Measurements from ENCODE around the gene SHE. TPM values are rescaled to one million over a fixed set of nuclear protein-coding genes. Genes with fewer than 3 reads are reported as not detected.
A peak's percentile ranks its signal among the peaks of the same experiment; 100 is the strongest.

Gene SHE
- total RNA-seq, 1 donor from 2014 or later, result 0.20 TPM

DNA sequence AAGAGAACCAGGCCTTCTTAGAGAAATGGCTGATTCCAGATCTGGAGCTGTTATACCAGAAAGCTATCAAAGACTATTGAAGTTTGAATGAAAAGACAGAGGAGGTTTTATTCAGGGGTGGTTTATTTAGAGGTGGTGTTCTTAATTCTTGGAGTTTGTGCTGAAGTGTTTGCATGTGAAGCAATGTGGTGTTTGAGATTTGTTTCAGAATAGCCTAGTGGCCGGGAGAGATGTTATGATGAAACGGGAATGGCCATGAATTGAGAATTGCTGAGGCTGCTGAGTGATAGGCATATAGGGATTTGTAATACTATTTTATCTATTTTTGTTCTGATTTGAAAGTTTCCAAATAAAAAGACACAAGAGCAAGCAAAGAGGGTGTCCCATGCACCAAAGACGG lies 10.5 kb upstream of the SHE start:
- TF ChIP-seq, protein P1, sequence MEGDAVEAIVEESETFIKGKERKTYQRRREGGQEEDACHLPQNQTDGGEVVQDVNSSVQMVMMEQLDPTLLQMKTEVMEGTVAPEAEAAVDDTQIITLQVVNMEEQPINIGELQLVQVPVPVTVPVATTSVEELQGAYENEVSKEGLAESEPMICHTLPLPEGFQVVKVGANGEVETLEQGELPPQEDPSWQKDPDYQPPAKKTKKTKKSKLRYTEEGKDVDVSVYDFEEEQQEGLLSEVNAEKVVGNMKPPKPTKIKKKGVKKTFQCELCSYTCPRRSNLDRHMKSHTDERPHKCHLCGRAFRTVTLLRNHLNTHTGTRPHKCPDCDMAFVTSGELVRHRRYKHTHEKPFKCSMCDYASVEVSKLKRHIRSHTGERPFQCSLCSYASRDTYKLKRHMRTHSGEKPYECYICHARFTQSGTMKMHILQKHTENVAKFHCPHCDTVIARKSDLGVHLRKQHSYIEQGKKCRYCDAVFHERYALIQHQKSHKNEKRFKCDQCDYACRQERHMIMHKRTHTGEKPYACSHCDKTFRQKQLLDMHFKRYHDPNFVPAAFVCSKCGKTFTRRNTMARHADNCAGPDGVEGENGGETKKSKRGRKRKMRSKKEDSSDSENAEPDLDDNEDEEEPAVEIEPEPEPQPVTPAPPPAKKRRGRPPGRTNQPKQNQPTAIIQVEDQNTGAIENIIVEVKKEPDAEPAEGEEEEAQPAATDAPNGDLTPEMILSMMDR (IDR thresholded peaks at IDR 0.05), result no peak
- Mint-ChIP-seq H3K4me3 (ENCODE audit: unreplicated experiment) (no peak overlapping the region), H3K9me3 (ENCODE audit: low read depth) (no peaks in the 10 kb centered on the region), H3K36me3 (ENCODE audit: low read depth) (peaks cover 2% of the 10 kb centered on the region), H3K4me1 (ENCODE audit: low read depth) (no peaks in the 10 kb centered on the region), H3K27me3 (ENCODE audit: low read depth) (peaks cover 62% of the 10 kb centered on the region), H3K27ac (ENCODE audit: unreplicated experiment) (no peak overlapping the region)
- DNase-seq (ENCODE audit: low spot score), result no peak

DNA sequence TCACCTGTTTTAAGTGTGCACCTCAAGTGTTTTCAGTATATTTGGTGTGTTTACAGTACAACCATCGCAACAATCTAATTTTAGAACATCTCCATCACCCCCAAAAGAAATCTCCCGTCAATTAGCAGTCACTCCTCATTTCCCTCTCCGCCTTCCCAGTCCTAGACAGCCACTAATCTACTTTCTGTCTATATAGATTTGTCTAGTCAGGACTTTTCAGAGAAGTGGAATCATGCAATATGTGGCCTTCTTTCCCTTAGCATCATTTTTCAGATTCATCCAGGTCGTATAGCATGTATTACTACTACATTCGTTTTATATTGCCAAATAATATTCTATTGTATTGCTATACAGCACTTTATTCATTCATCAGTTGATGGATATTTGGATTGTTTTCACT lies 1.7 kb upstream of the SHE start:
- TF ChIP-seq, protein P1 (IDR thresholded peaks at IDR 0.05), result no peak
- no peak overlapping the region for H3K27ac Mint-ChIP-seq (ENCODE audit: unreplicated experiment)
- peaks cover 2% of the 10 kb centered on the region for H3K36me3 Mint-ChIP-seq (ENCODE audit: low read depth)
- no peak for DNase-seq (ENCODE audit: low spot score)
- H3K4me1 Mint-ChIP-seq (ENCODE audit: low read depth), result peaks cover 4% of the 10 kb centered on the region
- H3K4me3 Mint-ChIP-seq (ENCODE audit: unreplicated experiment), result no peak overlapping the region
- peaks cover 4% of the 10 kb centered on the region for H3K9me3 Mint-ChIP-seq (ENCODE audit: low read depth)
- peaks cover 75% of the 10 kb centered on the region for H3K27me3 Mint-ChIP-seq (ENCODE audit: low read depth)

DNA sequence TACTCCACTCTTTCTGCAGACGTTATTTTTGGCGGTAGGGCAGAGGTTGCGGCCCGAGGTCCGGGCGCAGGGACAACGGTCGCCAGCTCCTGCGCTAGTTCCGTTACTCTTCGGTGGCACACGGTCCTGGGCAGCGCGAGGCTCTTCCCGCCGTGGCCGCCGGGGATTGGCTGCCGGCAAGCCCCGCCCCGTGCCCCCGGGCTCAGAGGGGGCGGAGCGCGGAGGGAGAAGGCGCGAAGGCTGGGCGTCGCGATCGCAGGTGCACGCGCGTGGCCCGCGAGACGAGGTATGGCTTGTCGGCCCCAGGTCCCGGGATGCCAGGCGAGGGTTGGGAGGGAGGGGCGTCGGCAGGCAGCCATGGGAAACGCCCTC lies 518 bp upstream of the SHE start:
- H3K4me3 Mint-ChIP-seq (ENCODE audit: unreplicated experiment), result no peak overlapping the region
- peaks cover 4% of the 10 kb centered on the region for H3K4me1 Mint-ChIP-seq (ENCODE audit: low read depth)
- H3K27me3 Mint-ChIP-seq (ENCODE audit: low read depth), result peaks cover 68% of the 10 kb centered on the region
- H3K27ac Mint-ChIP-seq (ENCODE audit: unreplicated experiment), result no peak overlapping the region
- H3K36me3 Mint-ChIP-seq (ENCODE audit: low read depth), result peaks cover 2% of the 10 kb centered on the region
- peaks cover 4% of the 10 kb centered on the region for H3K9me3 Mint-ChIP-seq (ENCODE audit: low read depth)
- DNase-seq (ENCODE audit: low spot score), result no peak
- TF ChIP-seq, protein P1 (IDR thresholded peaks at IDR 0.05), result no peak

DNA sequence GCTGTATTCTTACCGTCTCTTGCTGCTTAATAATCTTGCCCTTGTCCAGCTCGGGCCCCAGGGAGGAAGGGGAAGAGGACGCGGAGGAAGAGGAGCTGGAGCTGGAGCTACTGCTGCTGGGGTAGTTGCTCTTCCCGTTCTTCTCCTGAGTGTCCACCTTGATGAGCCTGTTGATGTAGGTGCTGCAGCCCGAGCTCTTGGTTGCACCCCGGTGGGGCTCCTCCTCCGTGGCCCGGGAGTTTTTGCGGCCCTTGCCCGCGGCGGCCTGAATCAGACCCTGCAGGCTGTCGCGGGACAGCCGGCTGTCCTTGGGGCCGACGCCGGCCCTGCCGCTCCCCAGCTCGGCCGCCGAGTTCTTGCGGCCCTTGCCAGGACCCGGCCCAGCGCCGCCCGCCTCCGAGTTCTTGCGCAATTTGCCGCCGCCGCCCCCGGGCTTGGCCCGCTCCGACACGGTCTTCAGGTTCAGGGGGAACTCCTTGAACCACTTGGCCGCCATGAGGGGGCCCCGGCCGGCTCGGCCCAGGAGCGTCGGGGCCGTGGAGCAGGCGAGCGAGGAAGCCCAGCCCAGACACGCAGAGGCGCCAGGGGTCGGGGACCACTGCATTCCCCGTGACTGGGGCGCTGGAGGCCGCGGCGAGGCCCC lies 668 bp downstream of the SHE start:
- Mint-ChIP-seq H3K27ac (ENCODE audit: unreplicated experiment) (no peak overlapping the region), H3K9me3 (ENCODE audit: low read depth) (peaks cover 4% of the 10 kb centered on the region), H3K27me3 (ENCODE audit: low read depth) (peaks cover 61% of the 10 kb centered on the region), H3K4me1 (ENCODE audit: low read depth) (peaks cover 4% of the 10 kb centered on the region), H3K4me3 (ENCODE audit: unreplicated experiment) (peak overlapping the region; percentile 52), H3K36me3 (ENCODE audit: low read depth) (peaks cover 2% of the 10 kb centered on the region)
- TF ChIP-seq, protein P1 (IDR thresholded peaks at IDR 0.05), result no peak
- no peak for DNase-seq (ENCODE audit: low spot score)

DNA sequence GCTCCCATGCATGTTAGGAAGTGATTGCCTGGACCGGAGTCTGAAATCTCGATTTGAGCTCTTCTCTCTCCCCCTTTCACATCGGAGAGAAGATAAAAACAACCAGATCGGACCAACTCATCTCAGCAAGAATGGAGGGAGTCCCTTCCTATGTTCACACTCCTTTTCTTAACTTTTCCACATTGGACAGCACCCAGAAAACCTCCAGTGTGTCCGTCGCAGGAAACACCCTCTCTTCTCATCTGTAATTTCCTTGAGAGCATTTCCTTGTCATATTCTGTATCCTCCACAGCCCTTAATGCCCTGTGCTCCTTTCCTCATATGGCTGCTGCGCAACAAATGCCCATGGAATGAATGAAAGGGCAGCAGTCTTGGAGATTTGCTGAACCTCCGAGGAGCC lies 1.7 kb downstream of the SHE start:
- Mint-ChIP-seq H3K4me1 (ENCODE audit: low read depth) (peaks cover 4% of the 10 kb centered on the region), H3K36me3 (ENCODE audit: low read depth) (no peaks in the 10 kb centered on the region), H3K27ac (ENCODE audit: unreplicated experiment) (no peak overlapping the region), H3K27me3 (ENCODE audit: low read depth) (peaks cover 62% of the 10 kb centered on the region), H3K9me3 (ENCODE audit: low read depth) (no peaks in the 10 kb centered on the region), H3K4me3 (ENCODE audit: unreplicated experiment) (no peak overlapping the region)
- no peak for DNase-seq (ENCODE audit: low spot score)
- TF ChIP-seq, protein P1 (IDR thresholded peaks at IDR 0.05), result no peak
